Activated CD8-positive, alpha-beta memory T cell treated with anti-CD3 and anti-CD28 coated beads for 36 hours (primary cell): ENCODE measurements around the gene ZNF442. TPM values are rescaled to one million over a fixed set of nuclear protein-coding genes. Genes with fewer than 3 reads are reported as not detected.
"Not testable (repeated sequence)": the region's sequence is repeated elsewhere in the genome, so short reads cannot be mapped to it uniquely, and the experiment has no call there.

Source experiments
- CTCF ChIA-PET: fragments of 350-600 bp; sonication (Branson Sonifier 250); formaldehyde crosslinking; loops from one replicate; lab custom pipeline; 2021; ENCODE audit warnings: antibody characterized with exemption; lab: Charles Lee
- POLR2A ChIA-PET: fragments of 350-600 bp; sonication (Branson Sonifier 250); formaldehyde crosslinking; loops from one replicate; lab custom pipeline; 2021; ENCODE audit warnings: antibody characterized with exemption; lab: Charles Lee
- total RNA-seq, 2 experiments: library from RNA; stranded (reverse); gene quantifications; one replicate each; pipeline ENCODE4 v1.2.3, GENCODE V29; 2021

Gene ZNF442
- total RNA-seq, 2 experiments from 2014 or later, result 1.5 to 2.5 TPM

DNA sequence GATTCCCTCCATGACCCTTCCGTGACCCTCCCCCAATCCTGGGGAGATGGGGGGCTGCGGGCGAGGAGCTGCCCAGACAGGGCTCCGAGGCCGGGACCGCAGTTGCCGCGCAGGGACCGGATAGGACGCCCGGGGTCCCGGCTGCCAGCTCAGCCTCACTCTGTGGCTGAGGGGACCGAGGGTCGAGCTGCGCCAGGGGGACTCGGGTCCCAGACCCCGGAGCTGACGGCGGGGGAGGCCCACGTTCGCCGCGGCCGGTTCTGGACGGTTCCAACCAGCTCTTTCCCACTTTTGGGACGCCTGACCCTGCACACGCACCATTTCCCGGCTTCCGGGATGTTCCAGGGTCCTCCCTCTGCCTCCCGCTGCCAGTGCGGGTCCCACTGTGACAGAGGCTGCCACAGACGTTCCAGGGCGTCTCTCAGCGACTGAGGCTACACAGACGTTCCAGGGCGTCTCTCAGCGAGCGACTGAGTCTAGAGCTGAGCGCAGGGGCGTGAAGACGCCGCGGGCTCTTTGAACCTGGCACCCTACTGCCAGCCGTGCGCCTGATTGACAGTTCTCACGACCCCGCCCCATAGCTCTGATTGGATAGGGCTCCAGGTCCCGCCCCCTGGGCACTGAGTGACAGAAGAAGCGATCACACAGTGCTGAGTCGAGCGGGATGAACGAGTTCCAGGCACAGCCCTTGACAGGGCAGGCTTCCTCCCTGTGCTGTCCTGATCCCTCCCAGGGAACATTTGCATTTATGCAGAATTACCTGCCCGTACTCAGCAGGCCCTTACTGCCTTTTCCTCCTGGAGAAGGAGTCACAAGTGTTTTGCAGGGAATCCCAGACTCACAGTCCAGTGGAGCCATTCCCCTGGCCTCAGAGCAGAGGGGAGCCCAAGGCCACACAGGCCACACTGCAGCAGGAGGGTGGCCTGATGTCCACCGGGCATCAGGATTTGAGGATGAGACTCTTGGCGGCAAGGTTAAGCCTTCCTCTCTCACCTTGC is 32.0 kb downstream of the ZNF442 start, which contains the start of gene ZNF563:
Gene ZNF563, minus strand, starts transcription at position 472 of the 998 bp plus-strand sequence. Its CDS starts 151 bp downstream, at position 321.
- POLR2A ChIA-PET, result interaction anchor here (0.5 to 2.9 kb wide), 12 partner anchors 9 to 274 kb away, joined by 3 to 18 read pairs (median 4); partner anchors contain the start of genes ZNF20, ZNF44, ZNF442 and ZNF443
- CTCF ChIA-PET, result interaction anchor here (0.6 to 2.1 kb wide), 6 partner anchors 32 to 242 kb away, joined by 3 to 6 read pairs (median 3); partner anchors contain the start of genes ZNF442 and ZNF799

DNA sequence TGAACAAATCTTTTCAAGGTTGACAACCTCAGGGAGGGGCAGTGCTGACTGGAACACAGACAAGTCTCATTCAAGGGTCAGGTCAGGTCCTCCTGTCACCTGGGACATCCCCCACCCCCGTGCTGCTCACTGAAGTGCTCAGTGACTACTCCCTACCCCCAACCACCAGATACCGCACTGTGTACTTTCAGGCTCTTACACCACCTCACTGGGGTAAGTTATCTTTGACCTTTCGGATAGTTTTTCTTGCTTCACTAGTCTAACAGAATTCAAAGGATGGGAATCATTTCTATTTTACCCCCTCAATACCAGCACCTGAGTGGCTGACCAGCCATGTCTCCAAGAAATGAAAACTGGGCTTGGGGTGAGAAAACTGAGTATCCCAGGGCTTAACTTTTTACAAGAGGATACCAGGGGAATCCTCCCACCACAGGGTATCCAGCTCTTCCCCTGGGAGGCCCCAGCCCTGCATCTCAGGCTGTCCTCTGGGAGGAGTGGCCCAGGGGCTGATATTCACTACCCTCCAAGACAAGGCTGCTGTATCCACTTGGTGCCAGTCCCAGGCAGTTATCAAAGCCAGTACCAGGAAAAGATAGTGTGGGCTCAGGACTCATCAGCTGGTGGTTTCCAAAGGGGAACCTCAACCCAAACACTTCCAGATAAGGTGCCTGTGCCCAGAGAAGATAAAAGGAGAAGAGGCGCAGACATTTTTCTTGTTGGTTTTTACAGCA is 34.1 kb downstream of the ZNF442 start:
- POLR2A ChIA-PET, result interaction anchor here (0.6 to 2.9 kb wide), 4 partner anchors 34 to 365 kb away, joined by 3 to 18 read pairs (median 4); partner anchors contain the start of genes FBXW9, ZNF136 and ZNF442
- CTCF ChIA-PET, result interaction anchor here (0.6 to 1.3 kb wide), 2 partner anchors 109 to 240 kb away, joined by 3 to 4 read pairs; partner anchors contain the start of gene ZNF443

- POLR2A ChIA-PET, result no interaction called here
- CTCF ChIA-PET, result no interaction called here
These were observed 35.1 kb downstream of the ZNF442 start for GRCh38 chr19:12330340-12330739.

- ChIA-PET CTCF (interaction anchor here (0.7 kb wide), 1 partner anchor 336 kb away, joined by 3 read pairs; no protein-coding TSS in a partner anchor), POLR2A (no interaction called here)
These were observed 39.8 kb downstream of the ZNF442 start for GRCh38 chr19:12325690-12326089.

DNA sequence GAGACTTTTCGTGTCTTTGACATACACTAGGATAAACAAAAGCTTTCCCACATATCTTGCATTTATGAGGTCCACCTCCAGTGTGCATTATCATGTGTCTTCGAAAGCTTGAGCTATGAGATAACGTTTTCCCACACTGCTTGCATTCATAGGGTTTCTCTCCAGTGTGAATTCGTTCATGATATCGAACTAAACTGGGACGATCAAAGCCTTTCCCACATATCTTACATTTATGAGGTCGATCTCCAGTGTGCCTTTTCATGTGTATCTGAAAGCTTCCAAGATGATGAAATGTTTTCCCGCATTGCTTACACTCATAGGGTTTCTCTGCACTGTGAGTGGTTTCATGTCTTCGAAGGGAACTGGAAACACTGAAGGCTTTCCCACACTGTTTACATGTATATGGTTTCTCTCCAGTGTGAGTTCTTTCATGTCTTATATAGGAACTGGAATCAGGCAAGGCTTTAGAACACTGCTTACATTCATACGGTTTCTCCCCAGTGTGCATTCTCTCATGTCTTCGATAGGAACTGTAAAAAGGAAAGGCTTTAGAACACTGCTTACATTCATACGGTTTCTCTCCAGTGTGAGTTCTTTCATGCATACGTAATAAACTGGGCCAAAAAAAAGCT is 46.6 kb downstream of the ZNF442 start:
- ChIA-PET POLR2A (no interaction called here), CTCF (no interaction called here)

DNA sequence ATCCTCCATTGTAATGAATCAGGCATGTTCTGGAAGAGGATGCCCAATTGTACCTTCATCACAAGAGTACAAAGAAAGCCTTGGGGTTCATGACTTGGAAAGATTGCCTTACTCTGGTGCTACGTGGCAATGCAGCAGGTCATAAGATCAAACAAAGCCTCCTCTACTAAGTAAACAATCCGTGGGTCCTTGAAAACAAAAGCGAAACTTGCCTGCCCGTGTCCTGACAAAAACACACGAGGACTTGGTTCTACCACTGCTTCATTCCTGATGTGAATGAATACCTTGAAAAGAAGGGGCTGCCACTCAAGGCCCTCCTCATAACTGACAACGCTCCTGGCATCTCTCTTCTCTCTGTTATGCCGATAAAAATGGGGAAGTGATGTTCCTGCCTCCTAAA is 50.9 kb downstream of the ZNF442 start:
- POLR2A ChIA-PET, result interaction anchor here (0.6 kb wide), 1 partner anchor 169 kb away, joined by 4 read pairs; no protein-coding TSS in a partner anchor
- CTCF ChIA-PET, result no interaction called here

DNA sequence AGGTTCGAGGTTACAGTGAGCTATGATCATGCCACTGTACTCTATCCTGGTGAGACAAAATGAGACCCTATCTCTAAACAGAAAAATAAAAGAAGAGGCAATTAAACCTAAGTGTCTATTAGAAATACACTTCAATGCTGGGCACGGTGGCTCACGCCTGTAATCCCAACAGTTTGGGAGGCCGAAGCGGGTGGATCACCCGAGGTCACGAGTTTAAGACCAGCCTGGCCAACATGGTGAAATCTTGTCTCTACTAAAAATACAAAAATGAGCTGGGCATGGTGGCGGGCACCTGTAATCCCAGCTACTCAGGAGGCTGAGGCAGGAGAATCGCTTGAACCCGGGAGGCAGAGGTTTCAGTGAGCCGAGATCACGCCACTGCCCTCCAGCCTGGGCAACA is 56.6 kb downstream of the ZNF442 start:
- POLR2A ChIA-PET, result not testable (repeated sequence)
- CTCF ChIA-PET, result interaction anchor here (0.7 kb wide), 1 partner anchor 257 kb away, joined by 3 read pairs; no protein-coding TSS in a partner anchor

Other genes starting within 250 kb of the ZNF442 start
- 1 to 10 TPM; 2.3 to 2.7 TPM for gene ZNF20, start 225.3 kb downstream of the ZNF442 start, total RNA-seq
- gene ZNF625, start 208.9 kb downstream of the ZNF442 start, total RNA-seq, result 1 to 10 TPM; 2.8 to 3.5 TPM
- 10 to 100 TPM in 1 of 2 experiments, 1 to 10 TPM in 1; 9.2 to 10.1 TPM for gene ZNF136, start 202.6 kb downstream of the ZNF442 start, total RNA-seq
- 1 to 10 TPM; 6.4 to 6.9 TPM for gene ZNF44, start 70.8 kb downstream of the ZNF442 start, total RNA-seq
- gene ZNF563, start 32.0 kb downstream of the ZNF442 start, total RNA-seq, result 1 to 10 TPM; 3.2 to 3.5 TPM
- gene ZNF799, start 35.6 kb upstream of the ZNF442 start, total RNA-seq, result 1 to 10 TPM; 2.8 to 3.8 TPM
- 1 to 10 TPM; 3.2 to 3.7 TPM for gene ZNF443, start 75.3 kb upstream of the ZNF442 start, total RNA-seq
- gene ZNF709, start 119.1 kb upstream of the ZNF442 start, total RNA-seq, result 1 to 10 TPM; 1.7 to 2.2 TPM
- 1 to 10 TPM; 6.3 to 6.9 TPM for gene ZNF564, start 185.8 kb upstream of the ZNF442 start, total RNA-seq
- 1 to 10 TPM; 7.1 to 8.1 TPM for gene ZNF490, start 245.1 kb upstream of the ZNF442 start, total RNA-seq
- 10 to 100 TPM; 21.0 to 27.3 TPM for gene ZNF791, start 245.2 kb upstream of the ZNF442 start, total RNA-seq